Activated T-helper 1 cell treated with Interleukin-2 at 50 U/mL for 16 hours (primary cell): ENCODE results near the gene TPSAB1.
"Not testable (repeated sequence)": the region's sequence is repeated elsewhere in the genome, so short reads cannot be mapped to it uniquely, and the experiment has no call there.

Experiments
- DNase-seq: peaks from one replicate; pipeline ENCODE4 v3.0.0-alpha.2; 2020; ENCODE audit warnings: low read depth

The TPSAB1 gene

GRCh38 chr16:1240436-1240835 is at the start of gene TPSAB1:
TSS of gene TPSAB1 (plus strand) at chr16:1240705. CDS start at chr16:1240939, 234 bp downstream.
- DNase-seq = not testable (repeated sequence)

GRCh38 chr16:1190789-1191188 is 49.7 kb upstream of the TPSAB1 start:
- not testable (repeated sequence) for DNase-seq

- no peak for DNase-seq
Observed at GRCh38 chr16:1192384-1193073, 48.0 kb upstream of the TPSAB1 start.

- no peak for DNase-seq
Observed at GRCh38 chr16:1193143-1193824, 47.2 kb upstream of the TPSAB1 start.

- no peak for DNase-seq
Observed at GRCh38 chr16:1193825-1194581, 46.5 kb upstream of the TPSAB1 start.

- DNase-seq = no peak
Observed at GRCh38 chr16:1194665-1195392, 45.7 kb upstream of the TPSAB1 start.

GRCh38 chr16:1195393-1195666 is 45.2 kb upstream of the TPSAB1 start:
- no peak for DNase-seq

GRCh38 chr16:1196494-1196893 is 44.0 kb upstream of the TPSAB1 start:
- DNase-seq = no peak

GRCh38 chr16:1197237-1197866 is 43.2 kb upstream of the TPSAB1 start:
- DNase-seq = no peak

GRCh38 chr16:1198194-1198593 is 42.3 kb upstream of the TPSAB1 start:
- no peak for DNase-seq

GRCh38 chr16:1198671-1199346 is 41.7 kb upstream of the TPSAB1 start:
- not testable (repeated sequence) for DNase-seq

GRCh38 chr16:1199347-1200013 is 41.0 kb upstream of the TPSAB1 start:
- DNase-seq = no peak

- DNase-seq = no peak
Observed at GRCh38 chr16:1200014-1200627, 40.4 kb upstream of the TPSAB1 start.

GRCh38 chr16:1201444-1201843 is 39.1 kb upstream of the TPSAB1 start:
- DNase-seq = no peak

- no peak for DNase-seq
Observed at GRCh38 chr16:1202274-1202673, 38.2 kb upstream of the TPSAB1 start.

GRCh38 chr16:1204933-1205332 is 35.6 kb upstream of the TPSAB1 start:
- DNase-seq = no peak

- no peak for DNase-seq
Observed at GRCh38 chr16:1206326-1206725, 34.2 kb upstream of the TPSAB1 start.

GRCh38 chr16:1206786-1207185 is 33.7 kb upstream of the TPSAB1 start:
- DNase-seq = peak; percentile 13

- DNase-seq = no peak
Observed at GRCh38 chr16:1208239-1208830, 32.2 kb upstream of the TPSAB1 start.

- no peak for DNase-seq
Observed at GRCh38 chr16:1209081-1209480, 31.4 kb upstream of the TPSAB1 start.
